ENCODE measurements around the gene SCD.

DNA sequence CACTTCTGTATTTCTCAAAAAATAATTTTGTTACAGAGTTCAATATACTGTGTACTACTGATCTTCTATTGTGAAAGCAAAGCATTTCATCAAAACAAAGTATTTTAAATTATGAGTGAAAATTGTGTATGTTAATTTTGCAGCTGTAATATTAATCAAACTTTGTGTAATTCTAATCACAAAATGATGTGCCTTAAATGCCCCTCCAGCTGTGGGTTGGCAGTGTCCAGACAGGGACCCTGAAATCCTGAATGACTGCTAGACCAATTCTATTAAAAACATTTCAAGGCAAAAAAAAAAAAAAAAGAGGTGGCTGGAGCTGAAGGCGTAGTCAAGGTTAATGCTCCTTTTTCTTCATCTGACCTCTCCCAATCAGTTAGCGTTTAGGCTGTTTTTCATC lies 36.2 kb downstream of the SCD start:
- no peak for TF ChIP-seq POLR2A (IDR thresholded peaks at IDR 0.05; ENCODE audit: low read depth, low read length)
- TF ChIP-seq TAF1 (IDR thresholded peaks at IDR 0.05; ENCODE audit: borderline replicate concordance, low read depth, low read length) = no peak
- no peak for TF ChIP-seq POLR2AphosphoS5 (IDR thresholded peaks at IDR 0.05; ENCODE audit: low read depth, low read length)
